HepG2 (cell line): ENCODE data around the gene LY6G5B. TPM values are rescaled to one million over a fixed set of nuclear protein-coding genes. Genes with fewer than 3 reads are reported as not detected.

ENCODE experiments used
- ARNT ChIP-seq: fragments of 450-650 bp; IDR thresholded peaks from 2 replicates; pipeline ENCODE4 v1.6.1; 2017
- ASH2L ChIP-seq: fragments of 300-600, 200-600 bp; sonication (generic); IDR thresholded peaks from 2 replicates; pipeline ENCODE4 v1.7.0; 2017; ENCODE audit warnings: low read depth, mild to moderate bottlenecking, moderate library complexity, mixed read lengths, low read length; ENCODE audit not compliant: insufficient read length
- CBX5 ChIP-seq: sonication (generic); formaldehyde crosslinking; IDR thresholded peaks from 2 replicates; pipeline ENCODE4 v1.4.0; 2020; ENCODE audit warnings: missing genetic modification reagents, borderline replicate concordance
- CTCF ChIP-seq: sonication (generic); formaldehyde crosslinking; IDR thresholded peaks from 2 replicates; pipeline ENCODE4 v1.5.0; 2020; ENCODE audit warnings: mild to moderate bottlenecking, missing genetic modification reagents, moderate library complexity
- DRAP1 ChIP-seq: IDR thresholded peaks from 2 replicates; pipeline ENCODE4 v1.6.1; 2016; ENCODE audit warnings: missing genetic modification reagents, missing compliant biosample characterization
- ESRRA ChIP-seq: sonication (generic); formaldehyde crosslinking; IDR thresholded peaks from 2 replicates; pipeline ENCODE4 v1.5.1; 2020; ENCODE audit warnings: mild to moderate bottlenecking, low read depth, missing genetic modification reagents
- FUBP1 ChIP-seq: sonication (generic); formaldehyde crosslinking; IDR thresholded peaks from 2 replicates; pipeline ENCODE4 v1.5.1; 2020; ENCODE audit warnings: missing genetic modification reagents, mild to moderate bottlenecking, borderline replicate concordance
- GMEB1 ChIP-seq: sonication (generic); formaldehyde crosslinking; IDR thresholded peaks from 2 replicates; pipeline ENCODE4 v1.5.1; 2020; ENCODE audit warnings: missing genetic modification reagents, mild to moderate bottlenecking, borderline replicate concordance
- LCORL ChIP-seq, 2 experiments: fragments of 450-650 bp in 1 of 2; sonication (generic) in 1 of 2; formaldehyde crosslinking in 1 of 2; IDR thresholded peaks; 2 replicates each; pipeline versions ENCODE4 v1.5.0 to v1.6.1; 2017 to 2020; ENCODE audit warnings: antibody characterized with exemption in 1 of 2, missing genetic modification reagents in 1 of 2
- MYPOP ChIP-seq: sonication (generic); formaldehyde crosslinking; IDR thresholded peaks from 2 replicates; pipeline ENCODE4 v1.8.1; 2023; ENCODE audit warnings: mild to moderate bottlenecking, moderate library complexity, missing genetic modification reagents
- PRDM10 ChIP-seq: sonication (generic); formaldehyde crosslinking; IDR thresholded peaks from 2 replicates; pipeline ENCODE4 v1.4.0; 2020; ENCODE audit warnings: low read depth, missing genetic modification reagents
- SALL1 ChIP-seq: sonication (generic); formaldehyde crosslinking; IDR thresholded peaks from 2 replicates; pipeline ENCODE4 v1.8.0; 2022; ENCODE audit warnings: mild to moderate bottlenecking, missing genetic modification reagents
- ZNF343 ChIP-seq: sonication (generic); formaldehyde crosslinking; IDR thresholded peaks from 2 replicates; pipeline ENCODE4 v1.4.0; 2020; ENCODE audit warnings: mild to moderate bottlenecking, missing genetic modification reagents
- ZNF564 ChIP-seq: sonication (generic); formaldehyde crosslinking; IDR thresholded peaks from 2 replicates; pipeline ENCODE4 v1.8.1; 2023; ENCODE audit warnings: mild to moderate bottlenecking, missing genetic modification reagents
- ZNF619 ChIP-seq: sonication (generic); formaldehyde crosslinking; IDR thresholded peaks from 2 replicates; pipeline ENCODE4 v1.4.0; 2020; ENCODE audit warnings: mild to moderate bottlenecking, missing genetic modification reagents
- ZNF652 ChIP-seq: IDR thresholded peaks from 2 replicates; pipeline ENCODE4 v1.6.1; 2016; ENCODE audit warnings: low read depth, borderline replicate concordance
- polyA plus RNA-seq, 8 experiments: library from polyadenylated mRNA; depleted of rRNA in 3 of 8; stranded (reverse) in 7 of 8; unstranded in 1 of 8; fragments of >200 nt; fragmentation: Illumina TruSeq in 4 of 8; extraction: Trizol in 4 of 8; gene quantifications; 2 replicates each; pipeline versions ENCODE4 v1.2.1 to v1.2.3, GENCODE V29; 2011 to 2016; ENCODE audit warnings: low read depth in 4 of 8, missing spikeins in 1 of 8, mixed read lengths in 1 of 8; ENCODE audit not compliant: insufficient read depth in 1 of 8
- total RNA-seq, 5 experiments: library from RNA; depleted of rRNA; stranded (reverse); fragments of >200 nt; fragmentation: Illumina TruSeq; extraction: Trizol; gene quantifications; 2 replicates each; pipeline ENCODE4 v1.2.3, GENCODE V29; 2016; ENCODE audit warnings: low read depth in 1 of 5

The LY6G5B gene
- total and polyA plus RNA-seq, 2 of the 13 experiments (the other 11 are each of a cell fraction or from before 2014, with no cell fraction given) = 7.8 to 15.7 TPM

- TF ChIP-seq CTCF (CRISPR knock-in tag) (peak; percentile 97), ZNF619 (CRISPR knock-in tag) (peak; percentile 61; the same call in 1 of the 2 replicates), FUBP1 (CRISPR knock-in tag) (no peak), PRDM10 (CRISPR knock-in tag) (0 out of 2 replicates have a peak, but pooled peaks have one; percentile 31), GMEB1 (CRISPR knock-in tag) (no peak), ARNT (no peak), ASH2L (peak; percentile 25), ZNF343 (no peak), CBX5 (peak; percentile 26; the same call in 1 of the 2 replicates), MYPOP (CRISPR knock-in tag) (no peak), DRAP1 (CRISPR knock-in tag) (0 out of 2 replicates have a peak, but pooled peaks have one; percentile 34), LCORL (IDR thresholded peaks at IDR 0.05) (no peak), LCORL (CRISPR knock-in tag; IDR thresholded peaks at IDR 0.05) (peak; percentile 75), ZNF564 (CRISPR knock-in tag) (no peak), ZNF652 (CRISPR knock-in tag) (peak; percentile 42; the same call in 1 of the 2 replicates), ESRRA (no peak), SALL1 (CRISPR knock-in tag) (peak; percentile 61)
Observed at GRCh38 chr6:31680226-31681134, 10.7 kb downstream of the LY6G5B start, which contains the start of gene LY6G5C (continued).
